Panc1 (cell line): ENCODE results near the gene MOB3A. TPM values are rescaled to one million over a fixed set of nuclear protein-coding genes. Genes with fewer than 3 reads are reported as not detected.

Experiments
- ATAC-seq: fragments of 200-7000 bp; cut with Tn5 transposase; 2 replicates; pipeline ENCODE4 v1.9.1; 2020; ENCODE audit warnings: mild to moderate bottlenecking, moderate library complexity
- BruUV-seq: library from RNA; stranded (reverse); fragments of 400-500 nt; replicated peaks from 2 replicates; lab custom pipeline; 2021; lab: Mats Ljungman, UMichigan
- CTCF ChIA-PET: fragments of 300-600 bp; sonication (Branson Sonifier 250); formaldehyde crosslinking; loops from one replicate; lab custom pipeline; 2022; ENCODE audit warnings: antibody characterized with exemption; lab: Charles Lee
- POLR2A ChIA-PET: fragments of 300-600 bp; sonication (Branson Sonifier 250); formaldehyde crosslinking; loops from one replicate; lab custom pipeline; 2022; ENCODE audit warnings: antibody characterized with exemption; lab: Charles Lee
- DNase-seq: peaks from one replicate; pipeline ENCODE4 v3.0.0-alpha.2; 2010; ENCODE audit warnings: low read depth, low spot score
- H3K27ac ChIP-seq: 2 replicates; pipeline ENCODE4 v1.5.1; 2011; ENCODE audit warnings: mild to moderate bottlenecking, low read length, inconsistent platforms
- H3K27me3 ChIP-seq: fragments of 200-500 bp; sonication (Bioruptor generic); 2 replicates; pipeline ENCODE4 v1.6.0; 2014; ENCODE audit warnings: low read length, inconsistent platforms; ENCODE audit not compliant: control insufficient read depth, insufficient read depth
- H3K36me3 ChIP-seq: fragments of 200-500 bp; sonication (Bioruptor generic); 2 replicates; pipeline ENCODE4 v1.5.1; 2014; ENCODE audit warnings: inconsistent platforms, mild to moderate bottlenecking, low read length, moderate library complexity; ENCODE audit not compliant: control insufficient read depth, insufficient read depth
- H3K4me1 ChIP-seq: 2 replicates; pipeline ENCODE4 v1.5.1; 2011; ENCODE audit warnings: inconsistent platforms, mild to moderate bottlenecking, low read length, moderate library complexity; ENCODE audit not compliant: control insufficient read depth, insufficient read depth
- H3K4me3 ChIP-seq, 2 experiments: 2 replicates each; pipeline ENCODE4 v1.5.1; 2011 to 2012; ENCODE audit warnings: low read depth in 2 of 2, low read length in 2 of 2, mild to moderate bottlenecking in 2 of 2, inconsistent platforms in 1 of 2, moderate library complexity in 1 of 2
- H3K9me3 ChIP-seq: fragments of 200-500 bp; sonication (Bioruptor generic); 2 replicates; pipeline ENCODE4 v1.5.1; 2014; ENCODE audit warnings: low read depth, mild to moderate bottlenecking, inconsistent platforms, low read length, moderate library complexity; ENCODE audit not compliant: control insufficient read depth, insufficient read depth
- POLR2AphosphoS5 ChIP-seq: IDR thresholded peaks from 2 replicates; pipeline ENCODE4 v1.6.1; 2012; ENCODE audit warnings: mild to moderate bottlenecking, low read depth, low read length, moderate library complexity
- SIN3A ChIP-seq: IDR thresholded peaks from 2 replicates; pipeline ENCODE4 v1.6.1; 2012; ENCODE audit warnings: low read depth, mild to moderate bottlenecking, low read length, moderate library complexity, borderline replicate concordance; ENCODE audit not compliant: insufficient read depth
- TCF7L2 ChIP-seq: IDR thresholded peaks from 2 replicates; pipeline ENCODE4 v1.6.1; 2011; ENCODE audit warnings: mild to moderate bottlenecking, low read depth, low read length, inconsistent platforms
- in situ Hi-C: cut with HindIII; loops from 2 replicates; pipeline ENCODE4 v1.10.0; 2016; ENCODE audit warnings: low sequenced_read_pairs, low pct_unique_long_range_greater_than_20kb
- intact Hi-C: fragments of 100-400 bp; cut with micrococcal nuclease; formaldehyde crosslinking; loops from one replicate; pipeline ENCODE4 v1.10.0; 2022; ENCODE audit not compliant: unreplicated experiment
- total RNA-seq: library from RNA; stranded (reverse); gene quantifications from one replicate; pipeline ENCODE4 v1.2.1, GENCODE V29; 2021; ENCODE audit not compliant: unreplicated experiment
- TF ChIP-seq, protein P1 (sequence below), 2 experiments: IDR thresholded peaks; 2 replicates each; pipeline ENCODE4 v1.6.1; 2011 to 2012; ENCODE audit warnings: low read depth in 2 of 2, control low read depth in 1 of 2, low read length in 1 of 2, mild to moderate bottlenecking in 1 of 2, moderate library complexity in 1 of 2; ENCODE audit not compliant: insufficient read depth in 1 of 2
- TF ChIP-seq, protein P2 (sequence below): fragments of 450-650 bp; IDR thresholded peaks from 2 replicates; pipeline ENCODE4 v1.5.1; 2017; ENCODE audit warnings: mild to moderate bottlenecking

The MOB3A gene
- total RNA-seq, 1 experiment from 2014 or later: 36.3 TPM

DNA sequence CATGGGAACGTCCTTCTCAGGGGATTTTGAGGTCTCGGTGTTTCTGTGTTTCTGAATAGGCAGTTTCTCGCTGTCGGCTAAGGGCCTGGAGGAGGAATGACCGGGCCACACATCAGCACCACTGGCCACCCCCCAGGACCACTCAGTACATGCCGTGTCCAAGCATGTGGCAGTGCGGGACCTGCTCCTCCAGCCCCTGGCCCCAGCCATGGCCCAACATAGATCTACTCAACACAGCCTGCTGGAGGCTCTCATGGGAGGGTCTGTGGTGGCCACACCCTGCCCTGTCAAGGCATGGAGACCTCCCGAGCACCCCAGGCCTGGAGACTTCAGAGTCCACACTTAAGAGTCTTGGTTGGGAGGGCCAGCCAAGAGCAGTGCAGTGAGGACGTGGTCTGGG lies 18.1 kb upstream of the MOB3A start:
- BruUV-seq: no TSS peak
- no peak for ATAC-seq
- Histone ChIP-seq H3K4me3 (no peak overlapping the region), H3K27ac (no peak overlapping the region), H3K27me3 (no peaks in the 10 kb centered on the region), H3K9me3 (no peaks in the 10 kb centered on the region), H3K4me1 (no peaks in the 10 kb centered on the region), H3K36me3 (no peaks in the 10 kb centered on the region)
- ChIA-PET POLR2A (no interaction called here), CTCF (no interaction called here)
- no peak for DNase-seq
- TF ChIP-seq POLR2AphosphoS5 (no peak), TCF7L2 (no peak), SIN3A (no peak)
- TF ChIP-seq, protein P1, sequence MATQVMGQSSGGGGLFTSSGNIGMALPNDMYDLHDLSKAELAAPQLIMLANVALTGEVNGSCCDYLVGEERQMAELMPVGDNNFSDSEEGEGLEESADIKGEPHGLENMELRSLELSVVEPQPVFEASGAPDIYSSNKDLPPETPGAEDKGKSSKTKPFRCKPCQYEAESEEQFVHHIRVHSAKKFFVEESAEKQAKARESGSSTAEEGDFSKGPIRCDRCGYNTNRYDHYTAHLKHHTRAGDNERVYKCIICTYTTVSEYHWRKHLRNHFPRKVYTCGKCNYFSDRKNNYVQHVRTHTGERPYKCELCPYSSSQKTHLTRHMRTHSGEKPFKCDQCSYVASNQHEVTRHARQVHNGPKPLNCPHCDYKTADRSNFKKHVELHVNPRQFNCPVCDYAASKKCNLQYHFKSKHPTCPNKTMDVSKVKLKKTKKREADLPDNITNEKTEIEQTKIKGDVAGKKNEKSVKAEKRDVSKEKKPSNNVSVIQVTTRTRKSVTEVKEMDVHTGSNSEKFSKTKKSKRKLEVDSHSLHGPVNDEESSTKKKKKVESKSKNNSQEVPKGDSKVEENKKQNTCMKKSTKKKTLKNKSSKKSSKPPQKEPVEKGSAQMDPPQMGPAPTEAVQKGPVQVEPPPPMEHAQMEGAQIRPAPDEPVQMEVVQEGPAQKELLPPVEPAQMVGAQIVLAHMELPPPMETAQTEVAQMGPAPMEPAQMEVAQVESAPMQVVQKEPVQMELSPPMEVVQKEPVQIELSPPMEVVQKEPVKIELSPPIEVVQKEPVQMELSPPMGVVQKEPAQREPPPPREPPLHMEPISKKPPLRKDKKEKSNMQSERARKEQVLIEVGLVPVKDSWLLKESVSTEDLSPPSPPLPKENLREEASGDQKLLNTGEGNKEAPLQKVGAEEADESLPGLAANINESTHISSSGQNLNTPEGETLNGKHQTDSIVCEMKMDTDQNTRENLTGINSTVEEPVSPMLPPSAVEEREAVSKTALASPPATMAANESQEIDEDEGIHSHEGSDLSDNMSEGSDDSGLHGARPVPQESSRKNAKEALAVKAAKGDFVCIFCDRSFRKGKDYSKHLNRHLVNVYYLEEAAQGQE (IDR thresholded peaks at IDR 0.05; ENCODE audit: insufficient read depth in 1 of 2, low read depth in 2 of 2, low read length in 1 of 2): no peak
- TF ChIP-seq, protein P2, sequence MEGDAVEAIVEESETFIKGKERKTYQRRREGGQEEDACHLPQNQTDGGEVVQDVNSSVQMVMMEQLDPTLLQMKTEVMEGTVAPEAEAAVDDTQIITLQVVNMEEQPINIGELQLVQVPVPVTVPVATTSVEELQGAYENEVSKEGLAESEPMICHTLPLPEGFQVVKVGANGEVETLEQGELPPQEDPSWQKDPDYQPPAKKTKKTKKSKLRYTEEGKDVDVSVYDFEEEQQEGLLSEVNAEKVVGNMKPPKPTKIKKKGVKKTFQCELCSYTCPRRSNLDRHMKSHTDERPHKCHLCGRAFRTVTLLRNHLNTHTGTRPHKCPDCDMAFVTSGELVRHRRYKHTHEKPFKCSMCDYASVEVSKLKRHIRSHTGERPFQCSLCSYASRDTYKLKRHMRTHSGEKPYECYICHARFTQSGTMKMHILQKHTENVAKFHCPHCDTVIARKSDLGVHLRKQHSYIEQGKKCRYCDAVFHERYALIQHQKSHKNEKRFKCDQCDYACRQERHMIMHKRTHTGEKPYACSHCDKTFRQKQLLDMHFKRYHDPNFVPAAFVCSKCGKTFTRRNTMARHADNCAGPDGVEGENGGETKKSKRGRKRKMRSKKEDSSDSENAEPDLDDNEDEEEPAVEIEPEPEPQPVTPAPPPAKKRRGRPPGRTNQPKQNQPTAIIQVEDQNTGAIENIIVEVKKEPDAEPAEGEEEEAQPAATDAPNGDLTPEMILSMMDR: no peak
- in situ Hi-C loops: no loop called here
- intact Hi-C loops: no loop called here

DNA sequence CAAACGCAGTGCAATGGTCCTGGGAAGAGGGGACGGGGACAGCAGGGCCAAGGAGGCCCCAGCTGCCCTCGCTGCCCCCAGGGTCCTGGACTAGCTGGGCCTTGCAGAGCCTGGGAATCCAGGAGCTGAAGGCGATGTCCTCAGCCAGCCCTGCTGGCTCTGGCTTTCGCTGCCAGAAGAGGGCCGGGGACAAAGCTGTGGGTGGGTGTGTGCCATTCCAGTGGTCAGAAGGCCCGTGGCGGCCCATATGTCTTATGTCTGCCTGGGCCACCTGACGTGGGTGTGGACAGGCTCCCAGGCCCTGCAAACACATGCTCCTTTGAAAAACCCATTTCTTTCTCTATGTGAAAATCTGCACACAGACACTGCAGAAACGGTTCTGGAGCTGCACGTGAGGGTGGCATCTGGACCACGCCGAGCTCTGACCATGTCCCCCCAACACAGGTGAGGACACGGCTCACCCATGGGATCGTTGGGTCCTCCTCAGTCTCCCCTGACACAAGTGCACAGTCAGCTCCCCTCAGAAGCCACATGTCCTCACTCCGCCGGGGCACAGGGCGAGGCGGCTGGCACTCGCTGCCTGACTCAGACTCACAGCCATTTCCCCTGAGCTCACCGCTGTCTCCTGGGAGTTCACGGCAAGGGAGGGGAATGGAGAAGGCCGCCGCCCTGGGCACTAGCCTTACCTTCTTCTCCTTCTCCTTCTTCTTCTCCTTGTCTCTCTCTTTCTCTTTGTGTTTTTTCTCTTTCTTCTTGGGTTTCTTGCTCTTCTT lies 17.5 kb upstream of the MOB3A start:
- POLR2A ChIA-PET: no interaction called here
- no peak for DNase-seq
- in situ Hi-C loops: no loop called here

More for the DNA sequence above, 17.5 kb upstream of the MOB3A start:
- H3K27ac ChIP-seq: no peak overlapping the region
- H3K4me3 ChIP-seq: no peak overlapping the region
- CTCF ChIA-PET: no interaction called here
- no peaks in the 10 kb centered on the region for H3K27me3 ChIP-seq
- TF ChIP-seq, protein P2: no peak
- TF ChIP-seq TCF7L2 (no peak), POLR2AphosphoS5 (no peak)
- TF ChIP-seq, protein P1 (IDR thresholded peaks at IDR 0.05; ENCODE audit: insufficient read depth in 1 of 2, low read depth in 2 of 2, low read length in 1 of 2): no peak
- intact Hi-C loops: no loop called here
- no peak for ATAC-seq
- H3K9me3 ChIP-seq: no peaks in the 10 kb centered on the region
- TSS peak; percentile 57 for BruUV-seq
- no peaks in the 10 kb centered on the region; the same call in 1 of the 2 replicates for H3K36me3 ChIP-seq
- no peaks in the 10 kb centered on the region for H3K4me1 ChIP-seq
